HG03571 (cell line): ENCODE measurements around the gene C10orf67.
"Not testable (repeated sequence)": the region's sequence is repeated elsewhere in the genome, so short reads cannot be mapped to it uniquely, and the experiment has no call there.

Source experiments
- ATAC-seq: cut with Tn5 transposase; IDR thresholded peaks from one replicate; pipeline ENCODE4 v1.9.1; 2021; ENCODE audit not compliant: unreplicated experiment

C10orf67 gene

DNA sequence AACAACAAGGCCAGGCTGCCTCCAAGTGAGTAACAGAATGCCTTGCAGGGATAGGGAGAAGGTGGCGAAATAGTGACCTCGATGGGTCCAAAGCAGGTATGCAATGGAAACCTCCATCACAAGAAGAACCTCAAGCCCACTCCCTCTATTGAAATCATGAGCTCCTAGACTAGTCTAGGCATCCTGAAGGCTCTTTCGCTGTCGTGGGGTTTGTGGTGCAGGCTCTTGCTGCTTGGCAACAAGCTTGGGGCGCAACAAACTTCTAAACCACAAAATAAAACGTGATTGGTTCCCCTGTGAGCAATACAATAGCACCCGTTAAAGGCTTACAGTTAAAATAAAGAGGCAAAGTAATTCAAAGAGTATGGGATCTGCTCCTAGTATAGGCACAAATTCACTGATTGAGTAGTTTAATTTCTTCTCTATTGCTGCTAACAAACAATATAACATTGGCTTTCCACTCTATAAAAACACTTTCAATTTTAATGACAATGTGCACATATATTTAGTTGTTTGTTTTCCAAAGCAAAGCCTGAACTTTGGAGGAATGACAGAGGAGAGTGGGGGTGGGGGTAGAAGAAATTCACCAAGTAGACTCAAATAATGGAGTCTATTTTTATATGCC lies 64.1 kb downstream of the C10orf67 start:
- ATAC-seq: no peak

DNA sequence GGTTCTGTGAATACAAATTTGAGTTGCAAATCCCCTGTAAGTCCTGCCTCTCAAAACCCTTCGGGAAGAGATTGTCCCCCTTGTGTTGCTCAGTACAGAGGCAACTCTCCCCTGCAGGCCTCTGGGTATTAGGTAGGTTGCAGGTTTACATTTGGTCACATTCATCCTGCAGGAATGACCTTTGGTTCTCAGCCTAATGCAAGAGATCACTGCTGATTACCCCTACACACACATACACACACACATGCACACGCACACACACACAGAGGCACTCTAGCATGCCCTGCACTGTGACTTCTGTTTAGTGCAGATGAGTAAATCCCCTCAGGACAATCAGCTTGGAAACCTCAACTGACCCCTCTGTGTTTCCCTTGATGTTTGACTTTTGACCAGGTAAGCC lies 69.2 kb downstream of the C10orf67 start:
- no peak for ATAC-seq

DNA sequence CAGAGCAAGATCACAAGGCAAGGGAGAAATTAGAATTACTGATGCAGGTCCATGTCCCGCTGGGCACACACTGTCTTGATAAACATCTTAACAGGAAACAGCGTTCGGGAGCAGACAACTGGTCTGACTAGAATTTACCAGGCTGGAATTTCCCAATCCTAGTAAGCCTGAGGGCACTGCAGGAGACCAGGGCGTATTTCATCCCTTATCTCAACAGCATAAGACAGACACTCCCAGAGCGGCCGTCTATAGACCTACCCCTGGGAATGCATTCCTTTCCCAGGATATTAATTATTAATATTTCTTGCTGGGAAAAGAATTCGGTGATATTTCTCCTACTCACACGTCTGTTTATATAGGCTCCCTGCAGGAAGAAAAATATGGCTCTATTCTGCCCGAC lies 70.4 kb downstream of the C10orf67 start:
- not testable (repeated sequence) for ATAC-seq

DNA sequence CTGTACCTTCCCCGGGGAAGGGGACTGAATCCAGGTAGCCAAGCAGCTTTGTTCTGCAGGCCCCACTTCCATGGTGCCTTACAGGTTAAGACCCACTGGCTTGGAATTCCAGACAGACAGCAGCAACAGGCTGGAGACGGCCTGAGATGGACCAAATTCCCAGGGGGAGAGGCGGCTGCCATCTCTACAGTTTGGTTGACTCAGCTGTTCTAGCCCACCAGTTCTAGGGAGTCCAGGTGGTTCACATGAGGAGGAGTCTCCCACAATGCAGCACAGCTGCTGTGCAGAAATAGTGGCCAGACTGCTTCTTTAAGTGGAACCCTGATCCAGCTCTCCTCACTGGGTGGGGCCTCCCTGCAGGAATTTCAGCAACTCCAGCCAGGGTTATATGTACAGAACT lies 74.1 kb downstream of the C10orf67 start:
- no peak for ATAC-seq

DNA sequence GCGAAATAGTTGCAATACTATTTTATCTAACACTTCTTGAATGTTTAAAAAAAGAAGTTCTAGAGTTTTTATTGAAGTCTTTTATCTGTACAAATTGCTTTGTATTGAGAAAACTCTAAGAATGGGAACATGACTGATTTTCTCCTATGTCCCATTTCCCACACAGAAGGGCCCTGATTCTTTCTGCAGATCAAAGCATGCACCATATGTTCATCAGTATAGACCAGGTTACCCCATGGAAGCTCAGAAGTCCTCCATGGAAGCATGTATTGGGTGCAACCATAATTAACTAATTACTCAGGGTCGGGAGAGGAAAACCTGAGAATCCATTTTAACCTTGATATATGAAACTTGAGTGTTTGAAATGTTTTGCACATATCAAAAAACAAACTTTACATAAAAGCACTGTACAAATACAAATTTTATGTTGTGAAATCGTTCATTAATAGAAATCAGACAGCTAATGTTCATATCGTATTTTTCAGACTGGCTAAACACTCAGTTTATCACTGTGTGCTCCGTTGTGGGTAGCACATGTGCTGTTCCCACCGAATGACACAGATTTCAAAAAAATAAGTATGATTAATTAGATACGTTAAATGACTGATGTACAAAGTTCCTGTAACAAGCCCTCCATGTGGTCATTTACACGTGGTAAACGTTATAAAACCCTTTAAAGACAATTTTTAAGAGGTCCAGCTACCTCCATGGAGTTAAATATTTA lies 81.0 kb downstream of the C10orf67 start:
- no peak for ATAC-seq

DNA sequence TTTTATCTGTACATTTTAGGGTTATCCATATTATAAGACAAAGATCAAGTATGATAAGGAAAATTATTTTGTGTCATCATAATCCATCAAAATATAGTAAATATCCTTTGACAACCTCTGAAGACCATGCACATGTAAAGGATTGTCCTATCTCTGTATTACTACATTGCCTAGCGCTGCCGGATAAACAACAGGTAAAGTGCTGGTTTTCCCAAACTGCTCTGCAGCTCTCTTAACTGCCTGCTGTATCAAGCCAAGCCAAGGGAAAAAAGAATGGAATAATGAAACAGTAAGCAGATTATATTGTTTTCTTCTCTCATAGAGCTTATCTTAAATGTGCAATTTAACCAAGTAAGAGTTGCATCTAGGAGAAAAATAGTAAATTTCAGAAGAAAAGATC lies 81.7 kb downstream of the C10orf67 start:
- no peak for ATAC-seq

DNA sequence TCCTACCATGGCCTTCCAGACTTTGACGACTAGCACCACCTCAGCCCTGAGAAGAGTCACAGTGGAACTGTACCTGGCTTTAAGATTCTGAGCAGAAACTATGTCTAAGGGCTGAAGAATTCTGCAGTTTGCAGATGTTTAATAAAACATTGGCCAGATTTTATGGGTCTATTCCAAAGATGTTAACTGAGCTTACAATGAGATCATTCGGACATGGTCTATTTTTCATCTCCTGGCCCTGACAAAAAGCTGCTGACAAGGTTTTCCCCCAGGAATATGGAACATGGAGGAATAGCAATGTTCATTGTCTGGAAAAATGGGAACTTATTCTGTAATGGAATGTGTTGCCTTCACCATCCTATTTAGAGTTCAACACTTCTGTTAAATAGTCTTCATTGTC lies 86.1 kb downstream of the C10orf67 start:
- no peak for ATAC-seq

DNA sequence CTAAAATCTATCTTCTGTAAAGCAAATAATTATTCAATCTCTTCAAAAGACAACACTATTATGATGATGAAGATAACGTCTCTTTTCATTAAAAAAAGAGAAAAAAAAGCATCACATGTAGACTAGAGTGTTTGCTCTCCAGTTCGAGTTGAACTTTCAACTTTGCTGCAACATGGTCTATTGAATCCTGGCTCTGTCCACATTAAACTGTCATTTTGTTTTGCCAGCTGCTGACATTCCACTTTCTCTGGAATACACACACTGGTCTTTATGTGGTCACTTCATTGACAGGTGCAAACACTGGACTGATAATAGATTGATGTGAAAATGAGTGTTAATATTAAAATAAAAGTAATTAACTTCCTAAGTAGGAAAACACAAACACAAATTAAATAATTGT lies 90.8 kb downstream of the C10orf67 start:
- no peak for ATAC-seq

DNA sequence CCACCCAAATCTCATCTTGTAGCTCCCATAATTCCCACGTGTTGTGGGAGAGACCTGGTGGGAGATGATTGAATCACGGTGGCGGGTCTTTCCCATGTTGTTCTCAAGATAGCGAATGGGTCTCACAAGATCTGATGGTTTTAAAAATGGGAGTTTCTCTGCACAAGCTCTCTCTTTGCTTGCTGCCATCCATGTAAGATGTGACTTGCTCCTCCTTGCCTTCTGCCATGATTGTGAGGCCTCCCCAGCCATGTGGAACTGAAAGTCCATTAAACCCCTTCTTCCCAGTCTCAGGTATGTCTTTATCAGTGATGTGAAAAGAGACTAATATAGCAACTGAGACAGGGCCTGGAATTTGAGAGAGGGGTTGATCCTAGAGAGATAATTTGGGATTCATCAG lies 91.7 kb downstream of the C10orf67 start:
- not testable (repeated sequence) for ATAC-seq

DNA sequence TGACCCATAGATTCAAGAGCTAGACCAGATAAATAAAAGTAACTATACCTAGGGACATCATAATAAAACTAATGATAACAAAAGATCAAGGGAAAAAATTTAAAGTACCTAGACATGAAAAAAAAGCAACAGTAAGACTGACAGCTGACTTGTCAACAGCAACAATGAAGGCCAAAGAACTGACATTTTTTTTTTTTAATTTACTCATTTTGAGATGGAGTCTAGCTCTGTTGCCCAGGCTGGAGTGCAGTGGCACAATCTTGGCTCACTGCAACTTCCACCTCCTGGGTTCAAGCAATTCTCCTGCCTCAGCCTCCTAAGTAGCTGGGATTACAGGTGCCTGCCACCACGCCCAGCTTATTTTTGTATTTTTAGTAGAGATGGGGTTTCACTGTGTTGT lies 102.8 kb downstream of the C10orf67 start:
- ATAC-seq: not testable (repeated sequence)

DNA sequence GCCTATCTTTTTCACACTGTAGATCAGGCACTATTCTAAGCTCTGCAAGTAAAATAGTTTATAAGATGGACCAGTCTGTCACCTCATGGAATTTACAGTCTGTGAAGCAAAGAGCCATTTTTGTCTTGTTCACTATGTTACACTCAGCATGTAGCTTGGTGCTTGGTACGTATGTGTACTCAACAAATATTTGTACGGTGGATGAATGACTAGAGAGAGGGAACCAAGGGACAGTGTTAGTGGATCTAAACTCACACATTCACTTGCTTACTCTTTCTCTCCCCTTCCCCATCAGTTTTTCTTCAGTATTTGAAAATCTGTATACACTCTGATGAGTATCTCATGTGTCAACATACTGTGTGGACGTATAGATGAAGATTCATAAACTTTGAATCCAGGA lies 106.6 kb downstream of the C10orf67 start:
- no peak for ATAC-seq

DNA sequence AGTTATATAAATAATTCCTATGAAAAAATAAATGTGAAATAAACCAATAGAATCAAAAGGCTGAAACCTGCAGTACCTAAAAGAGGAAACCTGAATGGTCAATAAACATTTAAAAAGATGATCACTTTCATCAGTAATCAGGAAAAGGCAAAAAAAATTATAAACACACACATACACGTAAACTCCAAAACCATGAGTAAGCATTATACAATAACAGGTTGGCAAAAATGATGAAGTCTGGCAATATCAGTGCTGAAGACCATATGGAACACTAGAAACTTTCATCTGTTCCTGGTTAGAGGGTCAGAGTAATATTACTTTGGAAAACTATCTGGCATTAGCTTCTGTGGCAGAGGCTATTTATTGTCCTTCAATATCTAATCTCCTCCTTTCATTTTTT lies 114.0 kb downstream of the C10orf67 start:
- no peak for ATAC-seq

DNA sequence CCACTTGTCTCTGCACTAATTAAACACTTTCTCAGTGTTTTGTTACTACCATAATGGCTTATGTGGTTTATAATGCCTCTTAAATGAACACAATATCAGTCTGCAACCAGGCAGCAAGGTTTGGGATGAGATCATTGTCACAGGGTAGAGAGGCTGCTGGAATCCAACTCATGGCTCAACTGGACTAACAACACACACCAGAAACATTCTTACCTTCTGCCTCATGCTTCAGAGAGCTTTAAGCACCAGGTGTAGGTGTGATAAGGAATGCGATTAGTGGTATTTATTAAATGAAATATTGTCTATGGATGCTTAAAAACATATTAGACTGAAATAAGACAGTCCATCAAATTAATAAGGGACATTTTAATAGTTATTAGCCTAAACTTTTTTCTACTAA lies 127.1 kb downstream of the C10orf67 start:
- no peak for ATAC-seq

DNA sequence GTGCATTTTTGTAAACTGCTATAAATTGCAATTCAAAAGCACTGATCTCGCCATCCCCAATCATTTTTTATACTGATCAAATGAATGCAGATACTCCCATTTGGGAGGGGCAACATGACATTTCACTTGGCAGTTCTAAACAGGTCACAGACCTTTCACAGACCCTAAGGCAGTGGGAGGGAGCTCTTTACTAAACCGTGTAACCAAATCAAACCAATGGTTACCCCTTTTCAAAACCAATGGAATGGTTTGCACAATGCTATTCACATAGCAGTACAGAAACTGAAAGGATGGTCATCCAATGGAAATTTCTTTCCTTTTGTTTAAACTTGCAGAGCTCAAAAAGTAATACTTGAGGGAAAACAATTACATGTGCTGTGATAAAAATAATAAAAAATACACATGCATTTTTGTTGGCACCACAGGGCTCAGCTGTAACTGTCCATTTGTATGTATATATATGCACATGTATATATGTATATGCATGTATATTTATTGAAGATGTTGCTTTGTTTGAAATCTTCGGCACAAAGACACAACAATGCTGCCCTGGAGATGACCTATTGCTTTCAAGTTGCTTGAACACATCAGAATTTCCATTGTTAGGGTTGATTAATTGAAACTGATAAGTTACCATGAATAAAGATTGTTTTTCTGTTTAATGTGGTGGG lies 138.5 kb downstream of the C10orf67 start:
- ATAC-seq: no peak

DNA sequence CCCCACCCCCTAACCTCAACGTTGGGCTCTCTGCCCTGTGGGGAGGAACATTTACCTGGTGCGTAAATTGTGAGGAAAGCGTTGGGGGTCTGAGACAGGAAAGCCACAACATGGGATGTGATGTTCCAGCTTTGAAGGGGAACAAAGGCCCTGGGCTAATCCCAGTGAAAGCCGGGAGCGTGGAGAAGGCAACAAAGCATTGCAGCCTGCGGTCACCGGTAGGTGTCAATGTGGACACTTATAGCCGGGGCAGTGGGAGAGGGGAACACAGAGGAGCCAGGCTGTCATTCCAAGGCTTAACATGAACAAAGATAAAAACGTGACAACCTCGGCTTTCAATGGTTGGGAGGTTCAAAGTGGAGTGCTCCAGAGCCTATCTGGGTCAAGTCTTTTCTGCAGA lies 139.8 kb downstream of the C10orf67 start:
- no peak for ATAC-seq

DNA sequence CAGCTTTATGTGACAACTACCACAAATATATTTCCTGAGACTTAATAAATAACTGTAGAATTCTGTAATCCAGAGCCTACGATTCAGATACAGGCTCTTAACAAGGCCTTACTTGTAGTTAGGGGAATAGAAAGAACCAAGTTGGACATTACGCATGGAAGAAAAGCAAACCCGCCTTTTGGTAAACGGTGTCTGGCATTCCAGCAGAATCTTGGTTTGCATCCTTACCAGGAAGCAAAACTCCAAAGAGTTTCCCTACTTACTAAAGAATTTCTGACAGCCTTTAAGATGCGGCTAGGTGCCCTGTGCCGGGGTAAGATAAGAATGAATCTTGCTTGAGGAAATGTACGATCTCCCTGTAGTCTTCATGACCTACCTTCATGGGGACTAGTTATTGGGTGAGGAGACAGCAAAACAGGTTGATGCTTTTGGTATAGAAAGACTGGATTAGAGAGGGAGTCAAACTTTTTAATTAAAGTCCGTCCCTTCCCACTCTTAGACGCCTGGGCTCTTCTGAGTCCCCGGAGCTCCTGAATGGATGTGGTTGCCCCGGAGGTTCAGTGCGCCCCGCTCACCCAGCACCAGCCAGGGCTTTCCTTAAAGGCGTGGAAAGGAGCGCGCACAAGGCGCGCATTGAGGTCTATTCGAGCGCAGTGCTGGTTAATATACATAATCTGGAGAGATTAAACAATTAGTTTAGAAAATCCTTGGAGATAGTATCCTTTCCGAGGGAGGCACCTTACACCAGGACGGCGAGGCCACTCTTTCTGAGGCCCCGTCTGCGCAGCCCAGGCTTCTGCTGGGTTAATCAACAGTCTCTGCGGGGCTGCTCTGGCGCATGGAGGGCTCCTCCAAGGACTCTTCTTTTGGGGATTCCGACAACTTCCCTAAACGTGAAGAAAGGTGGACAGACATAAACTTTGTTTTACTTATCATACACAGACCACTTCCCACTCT lies 140.9 kb downstream of the C10orf67 start:
- ATAC-seq: no peak

DNA sequence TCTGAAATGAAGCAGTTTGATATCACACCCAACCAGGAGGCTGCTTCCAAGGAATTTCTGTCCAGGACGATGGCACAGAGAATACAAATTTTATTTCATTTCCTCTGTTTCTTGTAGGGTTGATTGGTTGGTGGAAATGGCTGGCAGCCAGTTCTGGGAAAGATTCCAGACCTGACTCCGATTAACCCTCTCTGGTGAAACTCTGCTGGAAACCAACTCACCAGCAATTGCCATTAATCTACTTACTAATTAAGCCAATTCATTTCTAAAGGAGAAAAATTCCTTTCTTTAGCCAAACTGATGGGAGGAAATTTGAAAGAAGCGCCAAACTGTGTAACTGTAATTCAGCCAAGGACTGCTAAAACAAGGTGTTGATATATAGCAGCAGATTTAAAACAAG lies 141.8 kb downstream of the C10orf67 start:
- no peak for ATAC-seq

DNA sequence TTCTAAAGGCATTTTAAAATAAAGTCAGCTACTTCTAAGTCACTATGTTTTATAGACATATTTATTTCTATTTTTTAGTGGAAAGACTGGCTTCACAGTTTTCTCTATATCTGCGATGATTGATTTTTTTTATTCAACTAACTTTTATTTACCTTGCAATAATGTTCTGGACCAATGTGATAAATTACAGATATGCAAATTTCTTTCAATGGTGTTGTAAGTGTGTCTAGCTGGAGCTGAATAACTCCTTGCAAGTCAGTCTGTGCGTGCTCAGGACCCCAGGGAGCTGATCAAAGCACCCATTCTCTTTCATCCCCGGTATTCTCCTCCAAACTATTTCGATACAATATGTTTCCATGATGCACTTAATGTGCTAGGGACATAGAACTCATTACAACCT lies 142.8 kb downstream of the C10orf67 start:
- ATAC-seq: no peak

DNA sequence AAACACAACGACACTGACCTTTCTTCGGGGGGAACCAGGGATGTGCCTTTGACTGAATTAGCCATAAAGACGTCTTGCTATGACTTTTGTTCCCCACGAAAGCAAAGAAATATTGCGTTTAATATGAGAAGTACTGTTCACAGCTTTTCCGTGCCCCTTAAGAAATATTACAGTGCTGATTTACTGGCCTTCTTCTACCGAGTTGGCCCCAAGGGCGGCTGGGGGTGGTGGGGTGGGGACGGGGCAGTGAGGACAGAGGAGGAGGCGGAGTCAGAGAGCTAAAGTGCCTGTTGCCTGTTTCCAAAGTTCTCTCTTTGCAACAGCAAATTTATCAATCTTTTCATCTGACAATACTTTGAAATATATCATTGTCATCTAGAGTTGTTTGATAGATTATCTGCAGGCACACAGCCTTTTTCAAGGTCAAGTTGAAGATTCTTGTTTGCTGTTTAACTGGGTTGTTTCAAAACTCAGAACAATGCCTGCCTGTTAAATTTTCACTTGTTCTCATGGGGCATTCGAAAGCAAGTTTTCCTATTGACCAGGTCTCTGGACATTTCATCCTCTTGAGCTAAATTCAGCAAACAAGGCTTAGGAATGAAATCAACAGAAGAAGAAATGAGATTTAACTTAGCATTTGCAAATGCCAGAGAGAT lies 143.5 kb downstream of the C10orf67 start:
- ATAC-seq: no peak

DNA sequence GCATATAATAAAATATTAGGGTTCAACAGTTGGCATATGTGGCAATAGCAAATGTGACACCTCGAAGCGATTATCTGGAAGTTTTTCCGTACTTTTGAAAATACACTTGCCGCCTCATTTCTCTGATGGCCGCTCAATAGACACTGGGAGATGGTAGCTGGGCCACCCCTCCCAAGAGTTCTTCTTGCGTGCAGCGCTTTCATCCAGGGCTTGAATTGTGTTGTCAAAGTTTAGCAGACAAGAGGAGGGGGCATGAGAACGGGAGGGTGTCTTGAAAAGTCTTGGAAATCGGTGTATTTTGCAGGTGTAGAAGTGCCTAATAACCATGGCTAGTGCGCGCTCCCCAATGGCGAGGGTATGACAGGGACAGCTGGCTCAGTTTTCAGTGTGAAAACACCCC lies 144.0 kb downstream of the C10orf67 start:
- ATAC-seq: no peak
